Muscle layer of colon (tissue), 2 donors: ENCODE results near the gene ARL2BP.
"Not testable (repeated sequence)": the region's sequence is repeated elsewhere in the genome, so short reads cannot be mapped to it uniquely, and the experiment has no call there.

Source experiments
- H3K27ac ChIP-seq: one replicate; pipeline ENCODE4 v1.7.0; 2013; ENCODE audit warnings: low read depth, mild to moderate bottlenecking, low read length, moderate library complexity
- H3K27me3 ChIP-seq, 2 donors: one replicate each; pipeline ENCODE4 v1.7.0; 2013; ENCODE audit warnings: low read length in 2 of 2, mild to moderate bottlenecking in 2 of 2; ENCODE audit not compliant: insufficient read depth in 2 of 2, control insufficient read depth in 1 of 2
- H3K36me3 ChIP-seq: one replicate; pipeline ENCODE4 v1.7.0; 2013; ENCODE audit warnings: mild to moderate bottlenecking, low read length; ENCODE audit not compliant: insufficient read depth
- H3K4me1 ChIP-seq: one replicate; pipeline ENCODE4 v1.7.0; 2013; ENCODE audit warnings: mild to moderate bottlenecking, low read length; ENCODE audit not compliant: insufficient read depth
- H3K4me3 ChIP-seq, 2 donors: one replicate each; pipeline ENCODE4 v1.7.0; 2013; ENCODE audit warnings: low read length in 2 of 2, low read depth in 1 of 2, mild to moderate bottlenecking in 1 of 2, moderate library complexity in 1 of 2
- H3K9ac ChIP-seq: one replicate; pipeline ENCODE4 v1.7.0; 2013; ENCODE audit warnings: low read length
- H3K9me3 ChIP-seq: one replicate; pipeline ENCODE4 v1.7.0; 2013; ENCODE audit warnings: mild to moderate bottlenecking, low read length
- donor health status: abdominal sarcoma.
- donor health status: Adenocarcinoma of cecum.

ARL2BP gene

DNA sequence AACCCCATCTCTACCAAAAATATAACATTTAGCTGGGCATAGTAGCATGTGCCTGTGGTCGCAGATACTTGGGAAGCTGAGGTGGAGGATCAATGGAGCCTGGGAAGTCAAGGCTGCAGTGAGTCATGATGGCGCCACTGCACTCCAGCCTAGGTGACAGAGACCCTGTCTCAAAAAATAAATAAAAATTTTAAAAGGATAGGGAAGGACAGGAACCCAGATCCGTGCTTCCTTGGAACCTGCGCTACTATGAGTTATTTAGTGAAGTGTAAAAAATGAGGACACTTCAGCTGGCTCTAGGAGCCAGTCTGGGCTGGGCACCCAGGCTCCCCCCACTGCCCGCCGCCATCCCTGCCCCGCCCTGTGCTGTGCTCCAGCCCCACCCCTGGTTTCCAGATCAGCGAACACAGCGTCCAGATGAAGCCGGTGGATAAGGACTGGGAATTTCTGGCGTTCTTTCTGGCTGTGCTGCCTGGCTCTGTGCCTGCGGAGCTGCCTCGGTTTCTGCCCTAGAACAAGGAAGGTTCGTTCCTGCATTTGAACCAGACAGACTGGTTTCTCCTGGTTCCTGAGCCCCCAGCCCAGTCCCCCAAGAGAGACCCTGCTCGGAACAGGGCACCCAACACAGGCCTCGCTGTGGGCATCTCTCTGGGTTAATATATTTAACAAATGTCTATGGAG, 20.9 kb downstream of the ARL2BP start:
- H3K4me1 ChIP-seq: no peaks in the 10 kb centered on the region
- H3K27ac ChIP-seq: no peak overlapping the region
- no peaks in the 10 kb centered on the region for H3K36me3 ChIP-seq
- H3K9ac ChIP-seq: no peak overlapping the region
- no peaks in the 10 kb centered on the region for H3K27me3 ChIP-seq
- no peaks in the 10 kb centered on the region for H3K9me3 ChIP-seq
- no peak overlapping the region for H3K4me3 ChIP-seq

DNA sequence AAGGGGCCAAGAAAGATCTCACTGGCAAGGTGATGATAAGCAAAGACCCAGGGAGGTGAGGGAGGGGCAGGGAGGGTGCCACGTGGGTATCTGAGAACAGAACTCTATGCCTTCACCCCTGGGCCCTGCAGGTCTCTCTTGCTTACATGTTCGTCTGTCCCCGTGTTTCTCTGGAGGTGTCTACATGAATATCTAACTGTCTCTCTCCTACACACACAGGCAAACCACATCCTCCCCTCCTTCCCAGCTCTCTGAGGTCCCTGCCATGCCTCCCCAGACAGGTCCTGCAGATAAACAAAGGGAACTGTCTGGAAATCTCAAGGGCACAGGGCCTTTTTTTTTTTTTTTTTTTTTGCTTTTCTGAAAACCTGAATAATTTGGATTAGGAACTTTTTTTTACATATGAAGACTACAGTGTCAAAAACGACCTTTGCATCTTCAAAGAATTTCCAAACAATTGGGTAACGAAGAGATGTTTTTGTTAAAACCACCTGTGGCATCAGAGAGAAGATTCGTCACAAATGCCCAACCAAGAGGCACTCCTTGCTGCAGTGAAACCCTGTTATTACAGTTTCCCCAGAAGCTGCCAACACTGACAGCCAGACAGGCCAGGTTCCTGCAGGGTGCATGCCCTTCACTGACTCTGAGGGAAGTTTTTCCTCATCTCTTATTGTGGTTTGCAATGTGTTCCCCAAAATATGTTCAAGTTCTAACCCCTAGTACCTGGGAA, 21.6 kb downstream of the ARL2BP start:
- Histone ChIP-seq H3K4me3 (no peak overlapping the region), H3K27ac (no peak overlapping the region)

DNA sequence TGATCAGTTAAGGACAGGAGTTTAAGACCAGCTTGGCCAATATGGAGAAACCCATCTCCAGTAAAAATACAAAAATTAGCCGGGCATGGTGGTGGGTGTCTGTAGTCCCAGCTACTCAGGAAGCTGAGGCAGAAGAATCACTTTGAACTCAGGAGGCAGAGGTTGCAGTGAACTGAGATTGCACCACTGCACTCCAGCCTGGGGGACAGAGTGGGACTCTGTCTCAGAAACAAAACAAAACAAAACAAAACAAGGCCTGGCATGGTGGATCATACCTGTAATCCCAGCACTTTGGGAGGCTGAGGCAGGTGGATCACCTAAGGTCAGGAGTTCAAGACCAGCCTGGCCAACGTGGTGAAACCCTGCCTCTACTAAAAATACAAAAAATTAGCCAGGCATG, 22.3 kb downstream of the ARL2BP start:
- H3K4me3 ChIP-seq, H3K27ac ChIP-seq, H3K9me3 ChIP-seq, H3K4me1 ChIP-seq, H3K9ac ChIP-seq, H3K36me3 ChIP-seq, H3K27me3 ChIP-seq: not testable (repeated sequence)

More for the DNA sequence above, 21.6 kb downstream of the ARL2BP start:
- Histone ChIP-seq H3K9me3 (no peaks in the 10 kb centered on the region), H3K9ac (no peak overlapping the region), H3K4me1 (no peaks in the 10 kb centered on the region), H3K27me3 (no peaks in the 10 kb centered on the region), H3K36me3 (no peaks in the 10 kb centered on the region)

DNA sequence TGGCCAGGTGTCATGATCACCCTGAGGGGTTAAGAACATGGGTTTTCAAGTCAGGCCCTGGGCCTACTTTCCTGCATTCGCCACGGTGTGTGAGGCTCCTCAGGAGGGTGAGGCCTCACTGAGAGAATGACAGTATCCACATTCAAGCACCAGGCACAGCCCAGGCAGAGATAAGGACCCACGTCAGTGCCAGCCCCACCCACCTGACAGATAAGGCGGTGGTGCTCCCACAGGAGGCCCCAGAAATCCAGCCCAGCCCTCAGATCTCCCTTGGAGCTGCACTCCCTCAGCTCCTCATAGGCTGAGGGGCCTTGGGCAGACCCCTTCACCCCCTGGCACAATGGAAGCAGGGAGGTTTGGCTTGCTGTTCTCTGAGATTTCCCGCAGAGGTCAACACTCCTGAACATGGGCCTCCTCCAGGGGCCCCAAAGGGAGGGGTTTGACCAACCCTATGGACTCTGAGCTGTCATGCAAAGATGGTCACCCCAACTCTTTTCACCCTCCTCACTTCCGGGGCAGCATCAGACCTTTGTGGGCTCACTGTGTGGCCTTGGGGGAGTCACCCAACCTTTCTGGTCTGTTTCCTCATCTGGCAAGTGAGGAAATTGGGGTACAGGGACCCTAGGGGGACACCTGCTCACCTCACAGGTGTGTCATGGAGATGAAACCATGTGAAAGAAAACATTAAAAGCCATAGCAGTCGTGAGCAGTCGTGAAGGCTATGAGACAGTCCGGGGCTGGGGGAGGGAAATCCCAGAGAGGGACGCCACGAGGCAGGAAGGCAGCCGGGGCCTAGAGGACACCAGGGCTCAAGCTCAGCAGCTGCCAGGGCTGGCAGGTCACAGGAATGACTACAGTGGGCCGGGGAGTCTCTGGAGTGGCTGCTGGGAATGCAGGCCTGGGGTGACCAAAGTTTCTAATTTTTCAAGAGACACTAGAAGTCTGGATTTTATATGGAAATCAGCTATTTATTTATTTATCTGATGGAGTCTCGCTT, 24.0 kb downstream of the ARL2BP start:
- no peak overlapping the region for H3K9ac ChIP-seq
- no peak overlapping the region for H3K4me3 ChIP-seq
- no peak overlapping the region for H3K27ac ChIP-seq
- no peaks in the 10 kb centered on the region for H3K9me3 ChIP-seq
- H3K36me3 ChIP-seq: no peaks in the 10 kb centered on the region
- no peaks in the 10 kb centered on the region for H3K27me3 ChIP-seq
- no peaks in the 10 kb centered on the region for H3K4me1 ChIP-seq

DNA sequence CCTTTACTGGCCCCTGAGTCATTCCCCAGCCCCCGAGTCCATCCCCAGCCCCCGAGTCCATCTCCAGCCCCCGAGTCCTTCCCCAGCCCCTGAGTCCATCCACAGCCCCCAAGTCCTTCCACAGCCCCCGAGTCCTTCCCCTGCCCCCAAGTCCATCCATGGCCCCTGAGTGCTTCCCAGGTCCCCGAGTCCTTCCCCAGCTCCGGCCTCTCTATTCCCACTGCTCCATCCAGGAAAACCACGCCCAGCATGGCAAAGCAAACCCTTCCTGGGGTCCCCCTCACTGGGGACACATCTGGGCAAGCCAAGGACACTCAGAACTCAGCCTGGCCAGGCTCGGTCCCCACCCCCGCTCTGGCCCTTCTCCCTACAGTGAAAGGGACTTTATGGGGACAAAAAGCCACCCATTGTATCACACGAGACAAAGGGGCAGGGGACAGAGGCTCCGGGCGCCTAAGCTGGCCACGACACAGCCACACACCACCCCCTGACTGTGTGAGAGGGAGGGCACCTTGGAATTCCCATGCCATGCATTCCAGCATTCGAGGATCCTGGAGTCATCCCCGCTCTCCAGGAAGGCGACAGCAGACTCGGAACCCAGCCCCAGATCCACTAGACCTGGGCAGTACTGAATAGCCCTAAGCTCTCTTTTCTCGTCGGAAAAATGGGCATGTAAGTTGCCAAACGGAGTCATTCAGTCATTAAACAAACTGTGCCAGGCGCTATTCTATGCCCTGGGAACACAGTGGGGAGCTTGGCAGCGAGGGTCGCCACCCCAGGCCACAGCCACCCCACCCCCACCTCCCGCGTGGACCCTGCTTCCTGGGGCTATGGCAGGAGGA, 25.4 kb downstream of the ARL2BP start:
- no peak overlapping the region for H3K4me3 ChIP-seq
- H3K9ac ChIP-seq: no peak overlapping the region
- H3K4me1 ChIP-seq: no peaks in the 10 kb centered on the region
- no peaks in the 10 kb centered on the region for H3K36me3 ChIP-seq
- no peaks in the 10 kb centered on the region for H3K27me3 ChIP-seq
- no peaks in the 10 kb centered on the region for H3K9me3 ChIP-seq
- no peak overlapping the region for H3K27ac ChIP-seq

DNA sequence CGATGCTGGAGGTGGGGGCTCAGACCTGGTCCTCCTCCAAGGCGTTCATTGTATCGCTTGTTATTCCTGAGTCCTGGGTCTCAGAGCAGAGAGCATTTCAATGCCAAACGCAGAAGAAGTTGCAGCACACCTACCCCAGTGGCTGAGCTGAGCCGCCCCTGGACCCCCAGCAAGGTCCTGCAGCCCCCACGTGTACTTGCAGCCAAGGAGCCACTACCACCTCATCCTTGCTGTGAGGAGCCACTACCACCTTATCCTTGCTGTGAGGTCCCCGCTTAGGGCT, 25.9 kb downstream of the ARL2BP start:
- no peaks in the 10 kb centered on the region for H3K27me3 ChIP-seq
- H3K4me3 ChIP-seq: no peak overlapping the region
- H3K27ac ChIP-seq: no peak overlapping the region
- H3K36me3 ChIP-seq: no peaks in the 10 kb centered on the region
- no peak overlapping the region for H3K9ac ChIP-seq
- no peaks in the 10 kb centered on the region for H3K9me3 ChIP-seq
- H3K4me1 ChIP-seq: no peaks in the 10 kb centered on the region

DNA sequence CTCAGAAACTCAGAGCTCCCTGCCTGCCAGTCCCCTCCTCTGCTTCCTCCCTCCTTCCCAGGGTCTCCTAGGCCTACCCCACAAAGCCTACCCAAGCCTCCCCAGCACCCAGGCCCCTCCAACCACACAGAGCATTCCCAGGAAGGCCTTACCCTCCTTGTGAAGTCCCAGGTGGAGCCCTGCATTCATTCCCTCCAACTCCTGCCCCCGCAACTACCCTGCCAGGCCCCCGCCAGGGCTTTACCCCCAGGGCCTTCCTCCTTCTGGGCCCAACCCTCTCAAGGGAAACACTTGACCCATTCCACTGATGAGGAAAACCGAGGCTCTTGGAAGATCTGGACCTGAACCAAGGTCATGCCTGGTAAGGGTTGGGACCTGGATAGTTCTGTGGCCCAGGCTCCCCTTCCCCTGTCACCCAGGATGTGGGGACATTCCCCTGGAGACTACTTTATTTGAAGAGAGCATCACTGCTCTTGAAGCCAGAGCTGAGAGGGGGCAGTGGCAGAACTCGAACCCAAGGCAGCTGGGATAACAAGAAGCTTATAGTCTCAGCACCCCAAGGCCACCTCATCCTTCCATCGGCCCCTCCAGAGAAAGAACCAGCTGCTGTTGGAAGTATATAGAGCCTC, 26.9 kb downstream of the ARL2BP start:
- no peaks in the 10 kb centered on the region for H3K27me3 ChIP-seq
- H3K36me3 ChIP-seq: no peaks in the 10 kb centered on the region
- H3K27ac ChIP-seq: no peak overlapping the region
- no peak overlapping the region for H3K4me3 ChIP-seq
- H3K9ac ChIP-seq: no peak overlapping the region
- no peaks in the 10 kb centered on the region for H3K9me3 ChIP-seq
- H3K4me1 ChIP-seq: no peaks in the 10 kb centered on the region

DNA sequence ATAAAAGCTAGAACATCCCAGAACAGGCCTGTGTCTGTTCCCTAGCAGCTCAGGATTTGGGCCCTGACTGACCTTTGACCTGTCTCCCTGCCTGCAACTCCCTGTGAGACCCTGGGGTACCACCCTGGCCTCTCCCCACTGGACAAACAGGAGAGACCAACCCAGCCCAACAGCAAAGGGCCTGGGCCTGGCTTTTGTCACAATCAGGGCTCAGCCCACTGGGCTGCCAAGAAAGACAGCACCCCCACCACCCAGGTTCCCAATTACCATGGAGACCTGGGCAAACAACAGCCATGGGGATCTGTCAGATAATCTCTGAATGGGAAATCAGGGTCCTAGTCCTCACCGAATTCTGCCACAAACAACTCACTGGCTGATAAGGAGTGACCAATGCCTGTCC, 28.3 kb downstream of the ARL2BP start:
- Histone ChIP-seq H3K4me1 (no peaks in the 10 kb centered on the region), H3K27ac (no peak overlapping the region), H3K36me3 (no peaks in the 10 kb centered on the region), H3K9me3 (no peaks in the 10 kb centered on the region), H3K27me3 (no peaks in the 10 kb centered on the region), H3K4me3 (no peak overlapping the region), H3K9ac (no peak overlapping the region)

DNA sequence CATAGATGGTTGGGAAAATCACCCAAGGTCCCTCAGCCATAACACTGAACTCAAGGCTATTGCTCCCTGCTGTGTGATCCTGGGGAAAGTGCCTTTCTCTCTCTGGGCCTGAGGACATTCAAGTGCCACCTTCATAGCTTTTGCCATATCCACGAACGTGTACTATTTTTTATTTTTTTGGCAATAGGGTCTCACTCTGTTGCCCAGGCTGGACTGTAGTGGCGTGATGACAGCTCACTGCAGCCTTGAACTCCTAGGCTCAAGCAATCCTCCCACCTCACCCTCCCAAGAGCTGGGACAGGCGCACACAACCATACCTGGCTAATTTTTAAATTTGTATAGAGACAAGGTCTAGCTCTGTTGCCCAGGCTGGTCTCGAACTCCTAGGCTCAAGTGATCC, 28.8 kb downstream of the ARL2BP start:
- H3K9ac ChIP-seq: no peak overlapping the region
- H3K27ac ChIP-seq: no peak overlapping the region
- H3K36me3 ChIP-seq: no peaks in the 10 kb centered on the region
- H3K9me3 ChIP-seq: no peaks in the 10 kb centered on the region
- no peaks in the 10 kb centered on the region for H3K27me3 ChIP-seq
- H3K4me1 ChIP-seq: no peaks in the 10 kb centered on the region
- no peak overlapping the region for H3K4me3 ChIP-seq

DNA sequence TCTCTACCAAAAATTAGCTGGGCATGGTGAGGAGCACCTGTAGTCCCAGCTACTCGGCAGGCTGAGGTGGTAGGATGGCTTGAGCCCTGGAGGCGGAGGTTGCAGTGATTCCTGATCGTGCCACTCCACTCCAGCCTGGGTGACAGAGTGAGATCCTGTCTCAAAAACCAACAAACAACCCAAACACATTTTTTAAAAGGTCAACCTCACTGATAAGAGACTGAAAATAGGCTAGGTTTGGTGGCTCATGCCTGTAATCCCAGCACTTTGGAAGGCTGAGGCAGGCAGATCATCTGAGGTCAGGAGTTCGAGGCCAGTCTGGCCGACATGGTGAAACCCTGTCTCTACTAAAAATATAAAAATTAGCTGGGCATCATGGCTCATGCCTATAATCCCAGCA, 30.9 kb downstream of the ARL2BP start:
- H3K9me3 ChIP-seq, H3K27ac ChIP-seq, H3K27me3 ChIP-seq, H3K4me1 ChIP-seq, H3K9ac ChIP-seq, H3K4me3 ChIP-seq, H3K36me3 ChIP-seq: not testable (repeated sequence)
